Spleen (tissue), 11 donors: ENCODE results near the gene ZFP3. TPM values are rescaled to one million over a fixed set of nuclear protein-coding genes. Genes with fewer than 3 reads are reported as not detected.

Source experiments
- DNase-seq: peaks from one replicate; pipeline ENCODE4 v3.0.0-alpha.2; 2020
- H3K27ac ChIP-seq, 8 donors: fragments of 200-600 bp; sonication (generic) in 7 of 8; 1 replicate in 4 of 8; 2 replicates in 4 of 8; pipeline versions ENCODE4 v1.5.0 to v1.8.0; 2016 to 2021; ENCODE audit warnings: inconsistent platforms in 4 of 8, mild to moderate bottlenecking in 4 of 8, moderate library complexity in 1 of 8
- H3K27me3 ChIP-seq, 7 donors: fragments of 200-600 bp; sonication (generic) in 6 of 7; replicated peaks in 1 of 7; 1 replicate in 4 of 7; 2 replicates in 3 of 7; pipeline versions ENCODE4 v1.5.0 to v1.8.0; 2016 to 2021; ENCODE audit warnings: inconsistent platforms in 3 of 7, mild to moderate bottlenecking in 1 of 7
- H3K36me3 ChIP-seq, 6 donors: fragments of 200-600 bp; sonication (generic) in 5 of 6; 1 replicate in 4 of 6; 2 replicates in 2 of 6; pipeline versions ENCODE4 v1.5.0 to v1.8.0; 2016 to 2021; ENCODE audit warnings: inconsistent platforms in 2 of 6
- H3K4me1 ChIP-seq, 6 donors: fragments of 200-600 bp; sonication (generic) in 5 of 6; 1 replicate in 3 of 6; 2 replicates in 3 of 6; pipeline versions ENCODE4 v1.5.0 to v1.8.0; 2016 to 2021; ENCODE audit warnings: inconsistent platforms in 3 of 6
- H3K4me3 ChIP-seq, 8 donors: fragments of 200-600 bp; sonication (generic) in 7 of 8; 1 replicate in 4 of 8; 2 replicates in 4 of 8; pipeline versions ENCODE4 v1.5.0 to v1.8.0; 2016 to 2021; ENCODE audit warnings: inconsistent platforms in 4 of 8, mild to moderate bottlenecking in 4 of 8, moderate library complexity in 2 of 8
- H3K9me3 ChIP-seq, 8 donors: fragments of 200-600 bp; sonication (generic) in 7 of 8; 1 replicate in 4 of 8; 2 replicates in 4 of 8; pipeline versions ENCODE4 v1.5.0 to v1.8.0; 2016 to 2021; ENCODE audit warnings: inconsistent platforms in 4 of 8
- CTCF ChIP-seq, 11 experiments: fragments of 200-600 bp in 7 of 11; fragments of 450-650 bp in 4 of 11; sonication (generic) in 4 of 11; IDR thresholded peaks in 8 of 11; conservative IDR thresholded peaks in 3 of 11; 1 replicate in 7 of 11; 2 replicates in 4 of 11; pipeline versions ENCODE4 v1.4.0 to v1.8.0; 2016 to 2021; ENCODE audit warnings: antibody characterized with exemption in 11 of 11, inconsistent platforms in 4 of 11, mild to moderate bottlenecking in 1 of 11
- POLR2A ChIP-seq, 3 donors: fragments of 450-650 bp; IDR thresholded peaks; one replicate each; pipeline ENCODE4 v1.5.1; 2017; ENCODE audit warnings: antibody characterized with exemption in 3 of 3, mild to moderate bottlenecking in 1 of 3
- POLR2AphosphoS5 ChIP-seq, 3 donors: sonication (generic); formaldehyde crosslinking; IDR thresholded peaks; one replicate each; pipeline ENCODE4 v1.5.1; 2017; ENCODE audit warnings: antibody characterized with exemption in 3 of 3
- WGBS, 5 donors: extraction: QIAGEN DNeasy Blood & Tissue Kit in 3 of 5; methylation state at CpG; one replicate each; pipeline versions ENCODE4 v1.1.5 to v1.1.7; 2013 to 2018; 5-methylcytosine and 5-hydroxymethylcytosine counted together
- intact Hi-C: fragments of 100-400 bp; cut with DNase I; formaldehyde crosslinking; loops from one replicate; pipeline ENCODE4 v1.15.0; 2023; ENCODE audit warnings: low total_unique reads
- polyA plus RNA-seq, 3 donors: library from polyadenylated mRNA; stranded (reverse); fragments of 200-250 nt; gene quantifications; one replicate each; pipeline ENCODE4 v1.2.1, GENCODE V29; 2013
- total RNA-seq, 7 donors: library from RNA; depleted of rRNA in 3 of 7; stranded (reverse); fragments of >200 nt in 3 of 7; fragmentation: NEBNext Ultra II Directional in 4 of 7; extraction: Animal tissue kit (Norgen Biotek cat#: 25700) in 4 of 7; gene quantifications; one replicate each; pipeline versions ENCODE4 v1.1.0 to v1.2.1, GENCODE V29; 2016 to 2021
- donor health status: healthy with polysubstance abuse.
- donor health status: DM: no; HTN: no; CAD: no; lungs with moderate emphysema.
- donor health status: DM: no; HTN: no; CAD: no.
- donor health status: Bipolar disorder and iron deficiency.
- donor health status: healthy.
- donor health status: DM: no; HTN: no; CAD: no.
- donor health status: DM: yes; HTN: yes; CAD: no.

ZFP3 gene
- total and polyA plus RNA-seq, 10 donors: 2.8 to 10.4 (median 7.0) TPM

DNA sequence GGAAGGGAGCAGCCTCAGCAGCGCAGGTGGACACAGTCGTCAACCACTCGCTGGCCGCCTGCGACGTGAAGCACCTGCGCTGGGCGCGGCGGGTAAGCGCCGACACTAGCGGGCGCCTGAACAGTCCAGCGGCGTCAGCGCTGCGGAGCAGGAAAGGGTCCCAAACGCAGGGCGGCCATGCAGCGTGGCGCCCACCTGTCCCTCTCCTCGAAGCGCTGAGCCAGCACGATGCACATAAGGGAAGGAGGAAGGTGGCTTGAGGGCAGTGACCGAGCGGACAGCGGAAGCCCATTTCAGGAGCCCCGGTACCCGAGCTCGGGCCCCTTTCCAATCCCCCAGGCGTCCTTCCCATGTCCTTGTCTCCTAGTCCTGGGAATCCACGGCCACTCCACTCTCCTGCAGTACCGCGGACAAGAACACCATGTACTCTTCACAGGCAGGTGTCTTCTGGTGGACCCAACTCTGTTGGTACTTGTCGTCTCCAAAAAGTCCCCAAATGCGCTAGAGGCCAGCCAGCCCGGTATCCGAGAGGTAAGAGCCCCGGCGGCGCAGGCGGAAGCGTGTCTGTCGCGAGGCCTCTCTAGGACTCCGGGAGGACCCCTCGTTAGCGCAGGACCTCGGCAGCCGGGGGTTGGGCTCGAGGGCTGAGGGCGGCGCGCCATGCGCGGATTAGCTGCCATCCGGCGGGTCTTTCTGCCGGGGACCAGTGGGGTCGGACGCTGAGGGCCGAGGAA is 19.0 kb downstream of the ZFP3 start:
- Histone ChIP-seq H3K36me3 (peaks cover 3 to 22% (median 5%) of the 10 kb centered on the region in 6 donors), H3K4me1 (peaks cover 0 to 19% (median 8%) of the 10 kb centered on the region in 6 donors), H3K27me3 (peaks cover 0 to 17% (median 5%) of the 10 kb centered on the region in 7 donors), H3K27ac (peak overlapping the region in 7 of 8 donors; percentile 54 to 77 (median 71)), H3K4me3 (peak overlapping the region; percentile 37 to 72 (median 54)), H3K9me3 (peaks cover 23 to 65% (median 46%) of the 10 kb centered on the region in 8 donors)
- intact Hi-C loops: no loop called here
- TF ChIP-seq POLR2AphosphoS5 (IDR thresholded peaks at IDR 0.05) (peak; percentile 49 to 77 (median 72)), CTCF (IDR thresholded peaks at IDR 0.05 in 8 of 11, conservative IDR thresholded peaks at IDR 0.05 in 3 of 11) (no peak)
- DNase-seq: peak; percentile 91
- 3 to 8% (median 5%) methylated on average over 21 to 63 of the region's 63 CpGs for WGBS, 5 donors

DNA sequence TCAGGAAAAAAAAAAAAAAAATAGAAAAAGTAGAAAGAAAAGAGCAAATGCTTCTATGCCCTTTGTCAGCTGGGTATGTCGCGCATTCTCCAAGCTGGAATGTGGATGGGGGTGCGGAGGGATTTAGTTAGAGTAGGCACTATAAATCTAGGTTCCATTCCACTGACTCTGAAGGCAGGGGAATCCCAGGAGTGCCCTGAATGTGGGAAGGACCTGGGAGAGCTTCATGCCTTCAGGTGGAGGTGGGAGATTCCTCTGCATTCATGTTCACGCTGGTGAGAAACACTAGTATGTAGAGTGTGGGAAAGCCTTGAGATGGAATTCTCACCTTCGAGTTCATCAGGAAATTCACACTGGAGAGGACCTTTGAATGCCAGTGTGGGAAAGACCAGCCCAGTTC is 21.0 kb downstream of the ZFP3 start:
- intact Hi-C loops: no loop called here
- no peak overlapping the region for H3K4me3 ChIP-seq

DNA sequence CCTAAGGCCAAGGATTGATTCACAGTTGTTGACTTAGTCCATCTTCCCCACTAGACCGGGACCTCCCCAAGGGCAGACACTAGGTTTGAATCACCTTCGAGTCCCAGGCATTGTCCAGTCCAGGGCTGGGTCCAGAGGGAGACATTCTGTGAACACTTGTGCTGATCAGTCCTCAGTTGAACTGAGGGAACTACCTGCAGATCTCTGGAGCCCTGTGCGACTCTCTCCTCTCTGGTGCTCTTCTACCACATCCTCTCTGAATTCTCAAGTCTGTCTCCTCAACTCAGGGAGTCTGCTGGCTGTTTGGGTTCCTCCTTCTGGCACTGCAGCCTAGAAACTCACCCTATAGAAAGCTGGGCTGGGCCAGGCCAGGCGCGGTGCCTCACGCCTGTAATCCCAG is 22.6 kb downstream of the ZFP3 start:
- peaks cover 0 to 19% (median 8%) of the 10 kb centered on the region in 6 donors for H3K4me1 ChIP-seq
- H3K27ac ChIP-seq: no peak overlapping the region
- H3K9me3 ChIP-seq: peaks cover 0 to 54% (median 11%) of the 10 kb centered on the region in 8 donors
- no peak for TF ChIP-seq POLR2A (IDR thresholded peaks at IDR 0.05)
- TF ChIP-seq POLR2AphosphoS5 (IDR thresholded peaks at IDR 0.05): no peak
- TF ChIP-seq CTCF (IDR thresholded peaks at IDR 0.05 in 8 of 11, conservative IDR thresholded peaks at IDR 0.05 in 3 of 11): no peak
- 77 to 92% (median 89%) methylated on average over 5 to 6 of the region's 6 CpGs for WGBS, 5 donors
- peaks cover 0 to 11% (median 8%) of the 10 kb centered on the region in 6 donors for H3K36me3 ChIP-seq
- no peak overlapping the region for H3K4me3 ChIP-seq
- no peak for DNase-seq
- intact Hi-C loops: no loop called here
- H3K27me3 ChIP-seq: peaks cover 0 to 17% (median 5%) of the 10 kb centered on the region in 7 donors

More for the DNA sequence above, 21.0 kb downstream of the ZFP3 start:
- Histone ChIP-seq H3K27me3 (peaks cover 0 to 17% (median 5%) of the 10 kb centered on the region in 7 donors), H3K36me3 (peaks cover 0 to 2% (median 0%) of the 10 kb centered on the region in 6 donors), H3K4me1 (peaks cover 0 to 19% (median 8%) of the 10 kb centered on the region in 6 donors), H3K27ac (no peak overlapping the region), H3K9me3 (peaks cover 5 to 55% (median 26%) of the 10 kb centered on the region in 8 donors)
- no peak for TF ChIP-seq CTCF (IDR thresholded peaks at IDR 0.05 in 8 of 11, conservative IDR thresholded peaks at IDR 0.05 in 3 of 11)
- no peak for TF ChIP-seq POLR2A (IDR thresholded peaks at IDR 0.05)
- no peak for TF ChIP-seq POLR2AphosphoS5 (IDR thresholded peaks at IDR 0.05)
- no peak for DNase-seq
- 86 to 96% (median 88%) methylated on average over 5 of the region's 5 CpGs for WGBS, 5 donors

DNA sequence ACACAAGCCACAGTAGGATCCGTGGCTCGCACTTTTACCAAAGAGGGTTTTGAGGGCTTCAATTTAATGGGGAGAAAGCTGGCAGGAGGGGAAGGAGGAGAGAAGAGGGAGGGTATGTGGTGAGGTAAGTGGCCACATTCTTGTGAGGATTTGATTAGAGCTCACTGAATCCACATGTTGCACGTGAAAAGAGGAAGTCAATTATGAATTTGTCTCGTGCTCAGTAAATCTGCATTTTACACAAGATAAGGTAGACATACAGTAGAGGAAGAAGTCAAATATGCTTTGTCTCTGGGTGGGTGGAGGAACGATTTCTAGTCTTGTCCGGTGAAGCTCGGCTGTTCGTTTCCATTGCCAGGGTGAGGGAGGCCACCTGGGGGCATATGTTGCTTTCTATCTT is 32.5 kb downstream of the ZFP3 start:
- Histone ChIP-seq H3K4me1 (peaks cover 0 to 34% (median 25%) of the 10 kb centered on the region in 6 donors), H3K27me3 (peaks cover 2 to 18% (median 4%) of the 10 kb centered on the region in 7 donors), H3K27ac (peak overlapping the region in 3 of 8 donors; percentile 77 to 85 (median 81)), H3K36me3 (peaks cover 0 to 52% (median 31%) of the 10 kb centered on the region in 6 donors), H3K4me3 (peak overlapping the region; percentile 60 to 93 (median 77)), H3K9me3 (peaks cover 0 to 15% (median 4%) of the 10 kb centered on the region in 8 donors)
- intact Hi-C loops: no loop called here
- TF ChIP-seq POLR2AphosphoS5 (IDR thresholded peaks at IDR 0.05) (no peak), CTCF (IDR thresholded peaks at IDR 0.05 in 8 of 11, conservative IDR thresholded peaks at IDR 0.05 in 3 of 11) (no peak), POLR2A (IDR thresholded peaks at IDR 0.05) (no peak)
- DNase-seq: no peak
- WGBS, 5 donors: 18 to 23% (median 20%) methylated on average over 8 of the region's 8 CpGs
